Ovary (tissue), 9 donors: ENCODE results near the gene NT5DC4. TPM values are rescaled to one million over a fixed set of nuclear protein-coding genes. Genes with fewer than 3 reads are reported as not detected.

Experiments used
- DNase-seq, 5 donors: peaks; one replicate each; pipeline ENCODE4 v3.0.0-alpha.2; 2019 to 2020
- H3K27ac ChIP-seq, 2 donors: fragments of 200-600 bp; one replicate each; pipeline versions ENCODE4 v1.5.1 to v1.8.0; 2019 to 2022
- H3K27me3 ChIP-seq: fragments of 200-600 bp; one replicate; pipeline ENCODE4 v1.8.0; 2022
- H3K36me3 ChIP-seq: fragments of 200-600 bp; sonication (generic); one replicate; pipeline ENCODE4 v1.5.1; 2019
- H3K4me1 ChIP-seq: one replicate; pipeline ENCODE4 v1.8.1; 2013; ENCODE audit warnings: mild to moderate bottlenecking, moderate library complexity; ENCODE audit not compliant: insufficient read depth
- H3K4me3 ChIP-seq: fragments of 200-600 bp; sonication (generic); one replicate; pipeline ENCODE4 v1.5.1; 2017
- H3K9me3 ChIP-seq, 2 donors: fragments of 200-600 bp in 1 of 2; sonication (generic) in 1 of 2; one replicate each; pipeline versions ENCODE4 v1.5.1 to v1.8.1; 2013 to 2019; ENCODE audit warnings: mild to moderate bottlenecking in 1 of 2, moderate library complexity in 1 of 2
- CTCF ChIP-seq, 3 donors: fragments of 450-650 bp in 2 of 3; fragments of 200-600 bp in 1 of 3; IDR thresholded peaks; one replicate each; pipeline versions ENCODE4 v1.5.1 to v1.8.0; 2016 to 2022; ENCODE audit warnings: antibody characterized with exemption in 3 of 3, mild to moderate bottlenecking in 1 of 3
- EP300 ChIP-seq: sonication (generic); formaldehyde crosslinking; IDR thresholded peaks from one replicate; pipeline ENCODE4 v1.6.1; 2017; ENCODE audit warnings: antibody characterized with exemption
- POLR2A ChIP-seq: fragments of 450-650 bp; IDR thresholded peaks from one replicate; pipeline ENCODE4 v1.6.1; 2017; ENCODE audit warnings: antibody characterized with exemption, mild to moderate bottlenecking, moderate library complexity
- WGBS, 3 donors: extraction: QIAGEN DNeasy Blood & Tissue Kit in 1 of 3; methylation state at CpG; one replicate each; pipeline versions ENCODE4 v1.1.5 to v1.1.7; 2013 to 2017; 5-methylcytosine and 5-hydroxymethylcytosine counted together
- intact Hi-C, 4 donors: fragments of 100-400 bp; cut with DNase I; formaldehyde crosslinking; loops; one replicate each; pipeline versions ENCODE4 v1.11.0 to v1.15.1; 2022 to 2023
- polyA plus RNA-seq, 2 donors: library from polyadenylated mRNA; stranded (reverse); fragments of 200-250 nt in 1 of 2; fragments of 350-450 nt in 1 of 2; fragmentation: Illumina TruSeq in 1 of 2; extraction: RNeasy Lipid Tissue Mini Kit (QIAGEN cat#74804) in 1 of 2; gene quantifications; one replicate each; pipeline ENCODE4 v1.2.3, GENCODE V29; 2013 to 2014
- total RNA-seq, 7 donors: library from RNA; depleted of rRNA in 2 of 7; stranded (reverse); fragments of >200 nt in 2 of 7; fragmentation: NEBNext Ultra II Directional in 3 of 7; extraction: Animal tissue kit (Norgen Biotek cat#: 25700) in 3 of 7; gene quantifications; one replicate each; pipeline versions ENCODE4 v1.1.0 to v1.2.4, GENCODE V29; 2016 to 2023
- donor health status: DM: no; HTN: no; CAD: no; lungs with moderate emphysema.
- donor health status: DM: no; HTN: no; CAD: no.
- donor health status: Bipolar disorder and iron deficiency.
- donor health status: DM: yes; HTN: yes; CAD: no.
- donor health status: DM: no; HTN: no; CAD: no.
- donor health status: DM: yes; HTN: yes; CAD: no.

NT5DC4 gene
- total and polyA plus RNA-seq, 9 donors: not detected

- Histone ChIP-seq H3K4me3 (no peak overlapping the region), H3K27ac (no peak overlapping the region), H3K27me3 (no peaks in the 10 kb centered on the region), H3K9me3 (no peaks in the 10 kb centered on the region), H3K4me1 (no peaks in the 10 kb centered on the region), H3K36me3 (no peaks in the 10 kb centered on the region)
- 38 to 56% (median 54%) methylated on average over 3 of the region's 3 CpGs for WGBS, 3 donors
- TF ChIP-seq EP300 (no peak), POLR2A (no peak), CTCF (IDR thresholded peaks at IDR 0.05) (no peak)
- intact Hi-C loops: no loop called here
- no peak for DNase-seq
These were observed 67.8 kb downstream of the NT5DC4 start for GRCh38 chr2:112788653-112789052.

Other genes starting within 250 kb of the NT5DC4 start
- gene TTL, start 238.9 kb upstream of the NT5DC4 start, total RNA-seq: 10 to 100 TPM in 6 of 7 donors, 1 to 10 TPM in 1; 3.7 to 23.6 (median 18.3) TPM
- gene TTL, start 238.9 kb upstream of the NT5DC4 start, polyA plus RNA-seq: 10 to 100 TPM in 1 of 2 donors, 1 to 10 TPM in 1; 5.8 to 22.4 TPM
- gene POLR1B, start 178.6 kb upstream of the NT5DC4 start, total RNA-seq: 10 to 100 TPM in 6 of 7 donors, 1 to 10 TPM in 1; 7.9 to 29.9 (median 18.9) TPM
- gene POLR1B, start 178.6 kb upstream of the NT5DC4 start, polyA plus RNA-seq: 10 to 100 TPM in 1 of 2 donors, 1 to 10 TPM in 1; 5.6 to 25.8 TPM
- 10 to 100 TPM; 14.2 to 28.6 (median 22.2) TPM for gene CHCHD5, start 136.4 kb upstream of the NT5DC4 start, total RNA-seq
- 10 to 100 TPM in 1 of 2 donors, 1 to 10 TPM in 1; 1.7 to 26.0 TPM for gene CHCHD5, start 136.4 kb upstream of the NT5DC4 start, polyA plus RNA-seq
- 10 to 100 TPM; 13.1 to 49.9 (median 19.9) TPM for gene SLC20A1, start 75.1 kb upstream of the NT5DC4 start, total RNA-seq
- gene SLC20A1, start 75.1 kb upstream of the NT5DC4 start, polyA plus RNA-seq: 10 to 100 TPM in 1 of 2 donors, 1 to 10 TPM in 1; 8.2 to 21.8 TPM
- gene CKAP2L, start 43.6 kb downstream of the NT5DC4 start, total RNA-seq: 1 to 10 TPM in 1 of 7 donors, under 1 TPM in 3, not detected in 3; 0.11 to 1.4 (median 0.14) TPM
- gene CKAP2L, start 43.6 kb downstream of the NT5DC4 start, polyA plus RNA-seq: 1 to 10 TPM in 1 of 2 donors, under 1 TPM in 1; 0.15 to 1.3 TPM
- under 1 TPM in 4 of 7 donors, not detected in 3; 0.10 to 0.69 (median 0.20) TPM for gene IL1A, start 63.5 kb downstream of the NT5DC4 start, total RNA-seq
- under 1 TPM in 1 of 2 donors, not detected in 1; 0.07 TPM for gene IL1A, start 63.5 kb downstream of the NT5DC4 start, polyA plus RNA-seq
- gene IL1B, start 115.8 kb downstream of the NT5DC4 start, total RNA-seq: 1 to 10 TPM in 6 of 7 donors, not detected in 1; 1.5 to 5.2 (median 2.3) TPM
- 1 to 10 TPM in 1 of 2 donors, under 1 TPM in 1; 0.39 to 2.7 TPM for gene IL1B, start 115.8 kb downstream of the NT5DC4 start, polyA plus RNA-seq
- gene IL37, start 190.1 kb downstream of the NT5DC4 start, total RNA-seq: not detected
- gene IL37, start 190.1 kb downstream of the NT5DC4 start, polyA plus RNA-seq: not detected